H1 (cell line): ENCODE data around the gene HTR3B. TPM values are rescaled to one million over a fixed set of nuclear protein-coding genes. Genes with fewer than 3 reads are reported as not detected.

Experiments
- CTCF ChIA-PET: fragments of 300-600 bp; sonication (Branson Sonifier 250); formaldehyde crosslinking; loops from one replicate; lab custom pipeline; 2021; ENCODE audit not compliant: partially characterized antibody; lab: Charles Lee
- POLR2A ChIA-PET: fragments of 300-600 bp; sonication (Branson Sonifier 250); formaldehyde crosslinking; loops from one replicate; lab custom pipeline; 2021; ENCODE audit warnings: inconsistent platforms; ENCODE audit not compliant: partially characterized antibody; lab: Charles Lee
- DNase-seq, 2 experiments: peaks; one replicate each; pipeline versions ENCODE4 v3.0.0 to v3.0.0-alpha.2; 2010 to 2022; ENCODE audit warnings: low spot score in 2 of 2, low read depth in 1 of 2, mixed read lengths in 1 of 2
- FAIRE-seq: peaks from 2 replicates; lab custom pipeline; 2011; peaks lifted over from hg19 to GRCh38; lab: Jason Lieb, UNC
- H2AFZ ChIP-seq: 2 replicates; pipeline ENCODE4 v1.8.1; 2012; ENCODE audit warnings: low read length, inconsistent platforms
- H2AK5ac ChIP-seq: 2 replicates; pipeline ENCODE4 v1.6.1; 2013; ENCODE audit warnings: low read depth, low read length
- H2BK120ac ChIP-seq: replicated peaks from 2 replicates; pipeline ENCODE3; 2013; ENCODE audit warnings: low read depth, low read length, inconsistent platforms
- H2BK12ac ChIP-seq: 2 replicates; pipeline ENCODE4 v1.6.1; 2013; ENCODE audit warnings: low read depth, low read length
- H2BK15ac ChIP-seq: 2 replicates; pipeline ENCODE4 v1.6.1; 2013; ENCODE audit warnings: low read length
- H2BK20ac ChIP-seq: 2 replicates; pipeline ENCODE4 v1.6.1; 2013; ENCODE audit warnings: low read length
- H2BK5ac ChIP-seq: 2 replicates; pipeline ENCODE4 v1.6.1; 2013; ENCODE audit warnings: low read depth, low read length
- H3K14ac ChIP-seq: 2 replicates; pipeline ENCODE4 v1.6.1; 2013; ENCODE audit warnings: inconsistent platforms; ENCODE audit not compliant: insufficient read length
- H3K18ac ChIP-seq: 2 replicates; pipeline ENCODE4 v1.6.1; 2013; ENCODE audit warnings: low read length; ENCODE audit errors: extremely low read depth
- H3K23ac ChIP-seq: 2 replicates; pipeline ENCODE4 v1.6.1; 2013; ENCODE audit warnings: inconsistent platforms; ENCODE audit not compliant: insufficient read length
- H3K23me2 ChIP-seq: 2 replicates; pipeline ENCODE4 v1.6.1; 2013; ENCODE audit warnings: low read depth, low read length
- H3K27ac ChIP-seq: 2 replicates; pipeline ENCODE4 v1.6.1; 2011; ENCODE audit warnings: low read depth, low read length, inconsistent platforms
- H3K27me3 ChIP-seq, 4 experiments: replicated peaks in 1 of 4; 1 replicate in 1 of 4; 2 replicates in 3 of 4; pipeline versions ENCODE4 v1.6.1 to v1.8.1; 2011 to 2013; ENCODE audit warnings: low read length in 3 of 4, mild to moderate bottlenecking in 3 of 4, inconsistent platforms in 2 of 4, mixed read lengths in 2 of 4, moderate library complexity in 1 of 4; ENCODE audit not compliant: control insufficient read depth in 3 of 4, insufficient read depth in 3 of 4; ENCODE audit errors: extremely low read depth in 1 of 4
- H3K36me3 ChIP-seq, 4 experiments: 2 replicates each; pipeline versions ENCODE4 v1.6.1 to v1.8.1; 2011 to 2013; ENCODE audit warnings: mild to moderate bottlenecking in 4 of 4, low read length in 3 of 4, moderate library complexity in 2 of 4, control low read depth in 1 of 4, inconsistent platforms in 1 of 4; ENCODE audit not compliant: insufficient read depth in 4 of 4, control insufficient read depth in 2 of 4
- H3K4ac ChIP-seq: replicated peaks from 2 replicates; pipeline ENCODE3; 2013; ENCODE audit warnings: low read length, low read depth, mixed read lengths, inconsistent platforms; ENCODE audit not compliant: insufficient read length
- H3K4me1 ChIP-seq, 4 experiments: replicated peaks in 1 of 4; 1 replicate in 1 of 4; 2 replicates in 3 of 4; pipeline versions ENCODE4 v1.6.1 to v1.8.1; 2011 to 2013; ENCODE audit warnings: low read length in 3 of 4, inconsistent platforms in 2 of 4, mixed read lengths in 1 of 4; ENCODE audit not compliant: insufficient read depth in 4 of 4, control insufficient read depth in 3 of 4
- H3K4me2 ChIP-seq, 2 experiments: 2 replicates each; pipeline versions ENCODE4 v1.6.1 to v1.8.1; 2011 to 2013; ENCODE audit warnings: low read depth in 2 of 2, low read length in 2 of 2, control low read depth in 1 of 2, inconsistent platforms in 1 of 2, mild to moderate bottlenecking in 1 of 2; ENCODE audit not compliant: insufficient read depth in 1 of 2
- H3K4me3 ChIP-seq, 4 experiments: fragments of 200-600, 300-600 bp in 1 of 4; sonication (generic), shearing (Covaris generic), sonication (Bioruptor Twin) in 1 of 4; 2 replicates each; pipeline versions ENCODE4 v1.5.1 to v1.8.1; 2011 to 2016; ENCODE audit warnings: low read length in 4 of 4, low read depth in 3 of 4, control low read depth in 2 of 4, inconsistent platforms in 2 of 4, mild to moderate bottlenecking in 2 of 4, mixed read lengths in 1 of 4, moderate library complexity in 1 of 4; ENCODE audit not compliant: insufficient read depth in 2 of 4; ENCODE audit errors: extremely low read depth in 1 of 4
- H3K56ac ChIP-seq: replicated peaks from 2 replicates; pipeline ENCODE3; 2013; ENCODE audit warnings: low read depth, mild to moderate bottlenecking, mixed read lengths, low read length, inconsistent platforms; ENCODE audit not compliant: insufficient read length
- H3K79me1 ChIP-seq: 2 replicates; pipeline ENCODE4 v1.6.1; 2013; ENCODE audit warnings: low read depth, low read length, control low read depth
- H3K79me2 ChIP-seq, 2 experiments: 2 replicates each; pipeline versions ENCODE4 v1.6.1 to v1.8.1; 2012 to 2013; ENCODE audit warnings: low read length in 2 of 2, mild to moderate bottlenecking in 2 of 2, inconsistent platforms in 1 of 2; ENCODE audit not compliant: insufficient read depth in 2 of 2, control insufficient read depth in 1 of 2
- H3K9ac ChIP-seq, 4 experiments: replicated peaks in 1 of 4; 1 replicate in 1 of 4; 2 replicates in 3 of 4; pipeline versions ENCODE4 v1.6.1 to v1.8.1; 2011 to 2013; ENCODE audit warnings: low read depth in 3 of 4, low read length in 3 of 4, control low read depth in 2 of 4, mild to moderate bottlenecking in 2 of 4, moderate library complexity in 2 of 4, inconsistent platforms in 1 of 4; ENCODE audit errors: extremely low read depth in 1 of 4
- H3K9me3 ChIP-seq, 2 experiments: 2 replicates each; pipeline versions ENCODE4 v1.6.1 to v1.8.1; 2012 to 2013; ENCODE audit warnings: mild to moderate bottlenecking in 2 of 2, moderate library complexity in 2 of 2, control low read depth in 1 of 2, inconsistent platforms in 1 of 2, low read depth in 1 of 2, low read length in 1 of 2, mixed read lengths in 1 of 2; ENCODE audit not compliant: insufficient read depth in 2 of 2
- H4K20me1 ChIP-seq, 2 experiments: replicated peaks in 1 of 2; 2 replicates each; pipeline versions ENCODE3 to v1.8.1; 2011 to 2013; ENCODE audit warnings: inconsistent platforms in 2 of 2, low read length in 2 of 2, mild to moderate bottlenecking in 1 of 2; ENCODE audit not compliant: insufficient read depth in 2 of 2, control insufficient read depth in 1 of 2
- H4K5ac ChIP-seq: 2 replicates; pipeline ENCODE4 v1.6.1; 2013; ENCODE audit warnings: low read length, low read depth, mixed read lengths, inconsistent platforms; ENCODE audit not compliant: insufficient read length
- H4K8ac ChIP-seq: 2 replicates; pipeline ENCODE4 v1.8.0; 2013; ENCODE audit warnings: mild to moderate bottlenecking, moderate library complexity, low read length, inconsistent platforms; ENCODE audit not compliant: insufficient read depth; ENCODE audit errors: extremely low read depth
- H4K91ac ChIP-seq: replicated peaks from 2 replicates; pipeline ENCODE3; 2013; ENCODE audit warnings: low read length, mixed read lengths, inconsistent platforms; ENCODE audit not compliant: insufficient read length
- CEBPB ChIP-seq: IDR thresholded peaks from 2 replicates; pipeline ENCODE4 v1.6.1; 2012; ENCODE audit warnings: low read depth, low read length
- EP300 ChIP-seq, 2 experiments: IDR thresholded peaks; 1 replicate in 1 of 2; 2 replicates in 1 of 2; pipeline ENCODE4 v1.6.1; 2011 to 2012; ENCODE audit warnings: low read depth in 2 of 2, low read length in 2 of 2, mild to moderate bottlenecking in 2 of 2, borderline replicate concordance in 1 of 2, inconsistent platforms in 1 of 2, moderate library complexity in 1 of 2
- EZH2 ChIP-seq: fragments of 200-600 bp; sonication (generic); IDR thresholded peaks from 2 replicates; pipeline ENCODE4 v1.7.1; 2012; ENCODE audit warnings: low read depth, mild to moderate bottlenecking, moderate library complexity, low read length, inconsistent platforms; ENCODE audit not compliant: severe bottlenecking
- KDM4A ChIP-seq: IDR thresholded peaks from one replicate; pipeline ENCODE4 v1.7.1; 2012; ENCODE audit warnings: low read depth, mild to moderate bottlenecking, moderate library complexity, low read length, inconsistent platforms; ENCODE audit not compliant: severe bottlenecking
- MAFK ChIP-seq: IDR thresholded peaks from 2 replicates; pipeline ENCODE4 v1.6.1; 2012; ENCODE audit warnings: low read depth, mild to moderate bottlenecking, improper control_type of control experiment, low read length
- PHF8 ChIP-seq: fragments of 200-600 bp; sonication (generic); conservative IDR thresholded peaks from 2 replicates; pipeline ENCODE4 v1.7.1; 2012; ENCODE audit warnings: low read depth, mild to moderate bottlenecking, inconsistent platforms, low read length, moderate library complexity
- SAP30 ChIP-seq: fragments of 300-600 bp; sonication (generic); IDR thresholded peaks from 2 replicates; pipeline ENCODE4 v1.7.1; 2012; ENCODE audit warnings: low read length, moderate library complexity, mild to moderate bottlenecking, inconsistent platforms; ENCODE audit not compliant: insufficient read depth, insufficient replicate concordance
- WGBS, 2 experiments: shearing (Covaris generic) in 1 of 2; methylation state at CpG; one replicate each; pipeline versions ENCODE4 v1.1.6 to v1.1.7; 2013 to 2015; ENCODE audit warnings: low lambda C conversion rate in 2 of 2, mixed read lengths in 2 of 2, inconsistent platforms in 1 of 2, low coverage in 1 of 2, missing lambda C conversion rate in 1 of 2; ENCODE audit not compliant: insufficient replicate concordance in 2 of 2, insufficient coverage in 1 of 2, insufficient read length in 1 of 2; ENCODE audit errors: extremely low coverage in 1 of 2, missing lambda C conversion rate in 1 of 2; 5-methylcytosine and 5-hydroxymethylcytosine counted together
- polyA plus RNA-seq, 7 experiments: library from polyadenylated mRNA; depleted of rRNA in 3 of 7; stranded (reverse) in 5 of 7; unstranded in 2 of 7; fragments of >200 nt in 5 of 7; fragments of 200-250 nt in 2 of 7; gene quantifications; 1 replicate in 5 of 7; 2 replicates in 1 of 7; 4 replicates in 1 of 7; pipeline versions ENCODE4 v1.2.1 to v1.2.3, GENCODE V29; 2011 to 2013; ENCODE audit warnings: missing spikeins in 2 of 7, mixed read lengths in 2 of 7
- total RNA-seq: library from RNA; stranded (reverse); fragmentation: NEBNext Ultra II Directional; extraction: Animal tissue kit (Norgen Biotek cat#: 25700); gene quantifications from 2 replicates; pipeline ENCODE4 v1.2.1, GENCODE V29; 2021
- TF ChIP-seq, protein P1 (sequence below): IDR thresholded peaks from 2 replicates; pipeline ENCODE4 v1.6.1; 2011; ENCODE audit warnings: low read length, improper control_type of control experiment

HTR3B gene
- total and polyA plus RNA-seq, 2 of the 8 experiments (the other 6 are each of a cell fraction or from before 2014, with no cell fraction given), result not detected

DNA sequence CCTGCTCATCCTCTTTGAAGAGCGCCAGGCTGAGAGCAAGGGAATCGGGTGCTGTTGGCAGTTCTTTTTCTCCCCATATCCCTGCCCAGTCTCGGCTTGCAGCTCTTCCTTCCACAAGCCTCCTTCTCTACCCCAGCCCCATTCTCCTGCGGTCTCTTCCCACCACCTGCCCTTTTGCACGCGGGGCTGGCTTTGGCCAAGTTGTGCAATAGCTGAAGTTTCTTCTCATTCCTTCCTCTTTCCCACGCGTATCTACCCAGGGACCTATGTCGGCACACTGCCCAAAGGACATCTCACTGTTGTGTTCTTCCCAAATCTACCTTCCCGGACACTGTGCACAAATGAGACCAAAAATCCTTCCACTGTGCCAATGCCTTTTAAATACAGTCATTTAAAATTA is 48.0 kb downstream of the HTR3B start:
- no peak overlapping the region for H3K23ac ChIP-seq
- H3K9me3 ChIP-seq, result no peaks in the 10 kb centered on the region
- no peak for FAIRE-seq
- H3K27ac ChIP-seq, result no peak overlapping the region
- H2BK5ac ChIP-seq, result no peak overlapping the region
- DNase-seq, result no peak
- peak overlapping the region; percentile 20 for H4K91ac ChIP-seq
- H3K9ac ChIP-seq, result no peak overlapping the region
- 88% methylated on average over 10 of the region's 10 CpGs; no CpG with 5 or more reads in 1 of the 2 experiments for WGBS, 2 experiments
- TF ChIP-seq MAFK (no peak), KDM4A (no peak), EZH2 (no peak), PHF8 (no peak), CEBPB (peak; percentile 26; the same call in 1 of the 2 replicates), EP300 (IDR thresholded peaks at IDR 0.05; ENCODE audit: borderline replicate concordance in 1 of 2, low read depth in 2 of 2, low read length in 2 of 2) (no peak), SAP30 (no peak)
- TF ChIP-seq, protein P1, sequence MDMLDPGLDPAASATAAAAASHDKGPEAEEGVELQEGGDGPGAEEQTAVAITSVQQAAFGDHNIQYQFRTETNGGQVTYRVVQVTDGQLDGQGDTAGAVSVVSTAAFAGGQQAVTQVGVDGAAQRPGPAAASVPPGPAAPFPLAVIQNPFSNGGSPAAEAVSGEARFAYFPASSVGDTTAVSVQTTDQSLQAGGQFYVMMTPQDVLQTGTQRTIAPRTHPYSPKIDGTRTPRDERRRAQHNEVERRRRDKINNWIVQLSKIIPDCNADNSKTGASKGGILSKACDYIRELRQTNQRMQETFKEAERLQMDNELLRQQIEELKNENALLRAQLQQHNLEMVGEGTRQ, result no peak
- no peak overlapping the region for H3K56ac ChIP-seq
- POLR2A ChIA-PET, result interaction anchor here (1.0 kb wide), 1 partner anchor 40 kb away, joined by 3 read pairs; no protein-coding TSS in a partner anchor
- H3K4ac ChIP-seq, result no peak overlapping the region
- no peaks in the 10 kb centered on the region for H3K23me2 ChIP-seq
- no peak overlapping the region for H4K8ac ChIP-seq
- H3K4me2 ChIP-seq, result no peak overlapping the region
- H3K79me1 ChIP-seq, result no peaks in the 10 kb centered on the region
- CTCF ChIA-PET, result interaction anchor here (1.2 to 2.9 kb wide), 4 partner anchors 11 to 57 kb away, joined by 3 to 22 read pairs (median 8); partner anchors contain the start of gene HTR3A
- peak overlapping the region; percentile 20 for H2BK15ac ChIP-seq
- no peaks in the 10 kb centered on the region for H3K79me2 ChIP-seq
- H2BK12ac ChIP-seq, result peak overlapping the region; percentile 30; the same call in 1 of the 2 replicates
- H4K20me1 ChIP-seq, result no peaks in the 10 kb centered on the region
- H2BK20ac ChIP-seq, result peak overlapping the region; percentile 67; the same call in 1 of the 2 replicates
- H2AK5ac ChIP-seq, result no peak overlapping the region
- peaks cover 2 to 11% (median 6%) of the 10 kb centered on the region in 4 experiments for H3K4me1 ChIP-seq
- H3K36me3 ChIP-seq, result no peaks in the 10 kb centered on the region
- peak overlapping the region; percentile 63 for H3K18ac ChIP-seq
- H3K14ac ChIP-seq, result no peak overlapping the region
- no peak overlapping the region for H2BK120ac ChIP-seq
- H3K27me3 ChIP-seq, result peaks cover 0 to 2% (median 0%) of the 10 kb centered on the region in 4 experiments; a peak in 2 of 7 replicates
- H4K5ac ChIP-seq, result no peak overlapping the region
- H3K4me3 ChIP-seq, result no peak overlapping the region
- peak overlapping the region; percentile 79; the same call in 1 of the 2 replicates for H2AFZ ChIP-seq
